Fibroblast of pulmonary artery (primary cell): ENCODE measurements around the gene ENTPD1.
"Not testable (repeated sequence)": the region's sequence is repeated elsewhere in the genome, so short reads cannot be mapped to it uniquely, and the experiment has no call there.

Experiments used
- DNase-seq: peaks from one replicate; pipeline ENCODE4 v3.0.0-alpha.2; 2010; ENCODE audit warnings: low read depth
- H3K4me3 ChIP-seq: replicated peaks from 2 replicates; pipeline ENCODE4 v1.5.1; 2011; ENCODE audit warnings: low read depth, mild to moderate bottlenecking, control low read depth, low read length, moderate library complexity
- TF ChIP-seq, protein P1 (sequence below): IDR thresholded peaks from 2 replicates; pipeline ENCODE4 v1.5.1; 2011; ENCODE audit warnings: mild to moderate bottlenecking, control low read depth, low read length, inconsistent platforms; ENCODE audit errors: missing control alignments

ENTPD1 gene, protein sequence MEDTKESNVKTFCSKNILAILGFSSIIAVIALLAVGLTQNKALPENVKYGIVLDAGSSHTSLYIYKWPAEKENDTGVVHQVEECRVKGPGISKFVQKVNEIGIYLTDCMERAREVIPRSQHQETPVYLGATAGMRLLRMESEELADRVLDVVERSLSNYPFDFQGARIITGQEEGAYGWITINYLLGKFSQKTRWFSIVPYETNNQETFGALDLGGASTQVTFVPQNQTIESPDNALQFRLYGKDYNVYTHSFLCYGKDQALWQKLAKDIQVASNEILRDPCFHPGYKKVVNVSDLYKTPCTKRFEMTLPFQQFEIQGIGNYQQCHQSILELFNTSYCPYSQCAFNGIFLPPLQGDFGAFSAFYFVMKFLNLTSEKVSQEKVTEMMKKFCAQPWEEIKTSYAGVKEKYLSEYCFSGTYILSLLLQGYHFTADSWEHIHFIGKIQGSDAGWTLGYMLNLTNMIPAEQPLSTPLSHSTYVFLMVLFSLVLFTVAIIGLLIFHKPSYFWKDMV

DNA sequence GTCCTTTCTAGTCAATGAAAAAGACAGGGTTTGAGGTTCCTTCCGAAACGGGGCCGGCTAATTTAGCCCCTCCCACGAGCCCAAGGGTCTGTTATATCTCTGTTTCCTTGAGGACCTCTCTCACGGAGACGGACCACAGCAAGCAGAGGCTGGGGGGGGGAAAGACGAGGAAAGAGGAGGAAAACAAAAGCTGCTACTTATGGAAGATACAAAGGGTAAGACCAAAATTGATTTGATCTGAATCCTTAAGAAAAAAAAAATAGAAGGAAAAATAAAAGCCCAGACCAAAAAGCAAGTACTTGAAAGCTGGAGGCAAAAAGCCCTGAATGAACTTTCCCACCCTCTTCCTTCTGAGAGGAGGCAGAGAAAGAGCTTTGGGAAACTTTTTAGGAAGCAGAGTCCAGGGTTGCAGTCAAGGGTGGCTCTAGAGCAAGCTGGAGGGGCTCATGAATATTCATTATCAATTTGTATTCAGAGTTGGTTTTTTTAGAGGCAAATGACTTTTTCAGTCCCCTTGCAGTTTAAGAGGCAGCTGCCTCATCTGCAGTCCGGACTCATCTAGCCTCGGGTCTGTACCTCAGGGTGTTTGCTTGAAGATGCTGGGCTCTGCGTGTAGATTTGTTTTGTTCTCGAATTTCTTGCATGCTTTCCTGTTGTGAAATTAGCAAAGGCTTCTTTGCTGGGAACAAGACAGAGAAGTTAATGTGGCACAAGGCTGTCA is at the start of gene ENTPD1:
ENTPD1 (plus strand) TSS at position 123 of the 721 bp plus-strand sequence; CDS start at position 200, 77 bp downstream.
- peak; percentile 67 for DNase-seq
- peak within 1 kb of the TSS; percentile 33 for H3K4me3 ChIP-seq
- TF ChIP-seq, protein P1, sequence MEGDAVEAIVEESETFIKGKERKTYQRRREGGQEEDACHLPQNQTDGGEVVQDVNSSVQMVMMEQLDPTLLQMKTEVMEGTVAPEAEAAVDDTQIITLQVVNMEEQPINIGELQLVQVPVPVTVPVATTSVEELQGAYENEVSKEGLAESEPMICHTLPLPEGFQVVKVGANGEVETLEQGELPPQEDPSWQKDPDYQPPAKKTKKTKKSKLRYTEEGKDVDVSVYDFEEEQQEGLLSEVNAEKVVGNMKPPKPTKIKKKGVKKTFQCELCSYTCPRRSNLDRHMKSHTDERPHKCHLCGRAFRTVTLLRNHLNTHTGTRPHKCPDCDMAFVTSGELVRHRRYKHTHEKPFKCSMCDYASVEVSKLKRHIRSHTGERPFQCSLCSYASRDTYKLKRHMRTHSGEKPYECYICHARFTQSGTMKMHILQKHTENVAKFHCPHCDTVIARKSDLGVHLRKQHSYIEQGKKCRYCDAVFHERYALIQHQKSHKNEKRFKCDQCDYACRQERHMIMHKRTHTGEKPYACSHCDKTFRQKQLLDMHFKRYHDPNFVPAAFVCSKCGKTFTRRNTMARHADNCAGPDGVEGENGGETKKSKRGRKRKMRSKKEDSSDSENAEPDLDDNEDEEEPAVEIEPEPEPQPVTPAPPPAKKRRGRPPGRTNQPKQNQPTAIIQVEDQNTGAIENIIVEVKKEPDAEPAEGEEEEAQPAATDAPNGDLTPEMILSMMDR = no peak

DNA sequence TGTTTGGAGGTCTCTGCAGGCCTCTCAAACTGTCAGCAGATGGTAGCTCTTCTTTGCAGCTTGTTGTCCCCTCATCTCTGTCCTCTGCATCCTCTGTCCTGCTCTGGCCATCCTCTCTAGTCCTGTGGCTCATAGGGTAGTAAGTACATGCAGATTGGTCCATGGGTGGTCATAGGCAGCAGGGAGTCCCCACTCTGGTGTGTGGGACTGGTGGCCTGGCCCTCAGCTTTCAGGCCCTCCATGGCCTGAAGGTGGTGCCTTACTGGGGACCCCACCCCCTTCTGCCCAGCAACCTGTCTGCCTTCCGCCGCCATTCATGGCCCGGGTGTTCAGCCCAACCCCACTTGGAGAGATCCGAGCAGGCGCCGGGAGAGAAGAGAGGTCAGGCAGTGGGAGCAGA is 49.4 kb upstream of the ENTPD1 start:
- no peak for DNase-seq
- H3K4me3 ChIP-seq = no peak overlapping the region
- TF ChIP-seq, protein P1 = no peak

DNA sequence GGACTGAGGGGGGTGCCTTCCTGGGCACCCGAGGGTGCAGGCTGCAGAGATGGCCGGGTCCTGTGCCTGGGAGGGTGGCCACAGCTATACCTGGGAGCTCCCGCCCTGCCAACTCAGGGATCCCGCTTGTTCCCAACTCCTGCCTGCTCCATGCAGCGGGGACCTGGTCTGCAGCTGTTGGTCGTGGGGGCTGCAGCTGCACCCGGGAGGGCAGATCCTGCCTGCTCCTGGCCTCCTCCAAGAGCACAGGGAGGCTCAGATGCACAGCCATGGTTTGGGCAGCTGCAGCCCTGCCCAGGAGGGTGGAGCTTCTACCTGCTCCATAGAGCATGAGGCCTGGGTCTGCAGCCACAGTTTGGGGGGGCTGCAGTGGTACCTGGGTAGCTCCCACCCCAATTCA is 49.0 kb upstream of the ENTPD1 start:
- no peak overlapping the region for H3K4me3 ChIP-seq
- no peak for DNase-seq
- TF ChIP-seq, protein P1 = no peak

DNA sequence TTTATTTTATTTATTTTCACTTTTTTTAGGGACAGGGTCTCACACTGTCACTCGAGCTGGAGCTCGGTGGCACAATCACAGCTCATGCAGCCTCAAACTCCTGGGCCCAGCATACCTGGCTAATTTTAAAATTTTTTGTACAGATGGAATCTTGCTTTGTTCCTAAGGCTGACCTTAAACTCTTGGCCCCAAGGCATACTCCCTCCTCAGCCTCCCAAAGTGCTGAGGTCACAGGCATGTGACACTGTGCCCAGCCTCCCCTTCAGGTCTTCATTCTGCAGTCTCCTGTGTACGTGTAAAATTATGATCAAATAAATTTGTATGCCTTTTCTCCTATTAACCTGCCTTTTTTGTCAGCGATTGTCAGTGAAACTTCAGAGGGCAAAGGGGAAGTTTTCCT is 44.5 kb upstream of the ENTPD1 start:
- TF ChIP-seq, protein P1 = no peak
- no peak for DNase-seq
- no peak overlapping the region for H3K4me3 ChIP-seq

DNA sequence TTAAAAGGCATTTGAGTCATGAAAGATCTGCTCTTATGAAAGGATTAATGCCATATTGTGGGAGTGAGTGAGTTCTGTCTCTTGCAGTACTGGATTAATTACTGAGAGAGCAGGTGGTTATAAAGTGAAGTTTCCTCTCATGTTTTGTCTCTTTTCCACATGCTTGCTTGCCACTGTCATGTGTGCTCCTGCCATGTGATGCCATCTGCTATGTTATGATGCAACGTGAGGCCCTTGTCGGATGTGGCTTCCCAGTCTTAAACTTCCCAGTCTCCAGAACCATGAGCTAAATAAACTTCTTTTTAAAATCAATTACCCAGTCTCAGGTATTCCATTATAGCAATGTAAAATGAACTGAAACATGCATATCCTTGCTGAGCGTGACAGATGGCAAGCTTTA is 39.5 kb upstream of the ENTPD1 start:
- TF ChIP-seq, protein P1 = no peak
- no peak for DNase-seq

DNA sequence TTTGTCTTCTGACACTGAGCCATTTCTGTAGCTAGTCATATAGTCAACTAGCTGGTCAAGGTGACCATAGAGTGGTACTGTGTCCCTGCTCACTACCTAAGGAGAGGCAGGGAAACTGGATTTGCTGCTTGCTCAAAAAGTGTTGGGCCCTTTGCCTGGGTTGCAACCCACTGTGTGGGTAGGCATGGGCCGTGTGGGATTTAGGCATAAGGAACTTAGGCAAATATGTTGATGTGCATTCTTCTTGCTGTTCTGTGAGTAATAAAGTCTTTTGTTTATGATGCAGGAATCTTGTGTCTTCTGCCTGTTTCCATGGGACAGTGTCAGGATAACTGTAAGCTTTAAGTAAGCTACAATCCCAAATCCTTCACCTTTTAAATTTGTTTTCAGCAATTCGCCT is 39.1 kb upstream of the ENTPD1 start:
- H3K4me3 ChIP-seq = no peak overlapping the region
- no peak for DNase-seq
- TF ChIP-seq, protein P1 = no peak

More for the DNA sequence above, 39.5 kb upstream of the ENTPD1 start:
- H3K4me3 ChIP-seq = no peak overlapping the region

DNA sequence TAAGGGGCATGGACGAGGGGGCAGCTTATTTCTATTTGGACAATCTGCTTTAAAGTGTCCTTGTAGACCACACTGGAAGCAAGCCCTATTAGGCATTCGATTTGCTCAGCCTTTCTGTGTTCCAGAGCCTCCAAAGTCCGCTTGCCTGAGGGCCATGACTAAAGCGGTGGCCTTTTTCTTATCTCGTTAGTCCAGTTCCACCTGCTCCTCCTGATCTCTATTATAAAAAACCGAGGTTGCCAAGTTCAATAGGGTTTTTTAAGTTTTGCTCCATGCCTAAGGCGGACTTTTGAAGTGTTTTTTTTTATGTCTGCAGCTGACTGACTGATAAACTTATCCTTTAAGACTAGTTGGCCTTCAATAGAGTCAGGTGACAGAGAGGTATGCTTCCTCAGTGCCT is 35.2 kb upstream of the ENTPD1 start:
- not testable (repeated sequence) for H3K4me3 ChIP-seq, DNase-seq

DNA sequence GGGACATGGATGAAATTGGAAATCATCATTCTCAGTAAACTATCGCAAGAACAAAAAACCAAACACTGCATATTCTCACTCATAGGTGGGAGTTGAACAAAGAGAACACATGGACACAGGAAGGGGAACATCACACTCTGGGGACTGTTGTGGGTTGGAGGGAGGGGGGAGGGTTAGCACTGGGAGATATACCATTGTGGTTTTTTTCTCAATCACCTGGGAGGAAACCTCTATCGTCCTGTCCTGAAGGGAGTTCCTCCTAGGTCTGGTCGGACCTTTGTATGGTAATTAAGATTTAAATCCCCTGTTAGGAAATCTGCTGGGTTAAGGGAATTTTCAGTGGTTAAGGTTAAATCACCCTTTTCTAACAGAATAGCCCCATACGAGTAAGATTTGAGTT is 33.5 kb upstream of the ENTPD1 start:
- H3K4me3 ChIP-seq, DNase-seq: not testable (repeated sequence)
